Measurements from ENCODE around the gene RNF130.

GRCh38 chr5:180070756-180071530 lies 616 bp downstream of the RNF130 start:
- no peak for TF ChIP-seq POLR2A (IDR thresholded peaks at IDR 0.05; ENCODE audit: low read depth, low read length)
- no peak for TF ChIP-seq TAF1 (IDR thresholded peaks at IDR 0.05; ENCODE audit: borderline replicate concordance, low read depth, low read length)
